Ishikawa (cell line): ENCODE results near the gene VWA8.

Experiments used
- CEBPB ChIP-seq: IDR thresholded peaks from 2 replicates; pipeline ENCODE4 v1.6.1; 2012
- CREB1 ChIP-seq: IDR thresholded peaks from 2 replicates; pipeline ENCODE4 v1.6.1; 2012; ENCODE audit warnings: low read depth
- EGR1 ChIP-seq: IDR thresholded peaks from 2 replicates; pipeline ENCODE4 v1.6.1; 2012
- EP300 ChIP-seq: IDR thresholded peaks from 2 replicates; pipeline ENCODE4 v1.6.1; 2012; ENCODE audit warnings: borderline replicate concordance
- FOXM1 ChIP-seq: IDR thresholded peaks from 2 replicates; pipeline ENCODE4 v1.6.1; 2012; ENCODE audit warnings: low read depth, borderline replicate concordance
- NFIC ChIP-seq: IDR thresholded peaks from 2 replicates; pipeline ENCODE4 v1.6.1; 2012
- RAD21 ChIP-seq: IDR thresholded peaks from 2 replicates; pipeline ENCODE4 v1.6.1; 2012; ENCODE audit warnings: low read depth
- REST ChIP-seq: IDR thresholded peaks from 2 replicates; pipeline ENCODE4 v1.6.1; 2012; ENCODE audit warnings: low read depth, mild to moderate bottlenecking
- TAF1 ChIP-seq: IDR thresholded peaks from 2 replicates; pipeline ENCODE4 v1.6.1; 2012; ENCODE audit warnings: low read depth, mild to moderate bottlenecking
- TCF12 ChIP-seq: IDR thresholded peaks from 2 replicates; pipeline ENCODE4 v1.6.1; 2012; ENCODE audit warnings: low read depth
- TEAD4 ChIP-seq: IDR thresholded peaks from 2 replicates; pipeline ENCODE4 v1.6.1; 2012
- YY1 ChIP-seq: IDR thresholded peaks from 2 replicates; pipeline ENCODE4 v1.6.1; 2012; ENCODE audit warnings: low read depth
- ZBTB7A ChIP-seq: IDR thresholded peaks from 2 replicates; pipeline ENCODE4 v1.6.1; 2012; ENCODE audit warnings: low read depth
- TF ChIP-seq, protein P1 (sequence below): IDR thresholded peaks from 2 replicates; pipeline ENCODE4 v1.6.1; 2012
- TF ChIP-seq, protein P2 (sequence below): IDR thresholded peaks from 2 replicates; pipeline ENCODE4 v1.6.1; 2012

The VWA8 gene

DNA sequence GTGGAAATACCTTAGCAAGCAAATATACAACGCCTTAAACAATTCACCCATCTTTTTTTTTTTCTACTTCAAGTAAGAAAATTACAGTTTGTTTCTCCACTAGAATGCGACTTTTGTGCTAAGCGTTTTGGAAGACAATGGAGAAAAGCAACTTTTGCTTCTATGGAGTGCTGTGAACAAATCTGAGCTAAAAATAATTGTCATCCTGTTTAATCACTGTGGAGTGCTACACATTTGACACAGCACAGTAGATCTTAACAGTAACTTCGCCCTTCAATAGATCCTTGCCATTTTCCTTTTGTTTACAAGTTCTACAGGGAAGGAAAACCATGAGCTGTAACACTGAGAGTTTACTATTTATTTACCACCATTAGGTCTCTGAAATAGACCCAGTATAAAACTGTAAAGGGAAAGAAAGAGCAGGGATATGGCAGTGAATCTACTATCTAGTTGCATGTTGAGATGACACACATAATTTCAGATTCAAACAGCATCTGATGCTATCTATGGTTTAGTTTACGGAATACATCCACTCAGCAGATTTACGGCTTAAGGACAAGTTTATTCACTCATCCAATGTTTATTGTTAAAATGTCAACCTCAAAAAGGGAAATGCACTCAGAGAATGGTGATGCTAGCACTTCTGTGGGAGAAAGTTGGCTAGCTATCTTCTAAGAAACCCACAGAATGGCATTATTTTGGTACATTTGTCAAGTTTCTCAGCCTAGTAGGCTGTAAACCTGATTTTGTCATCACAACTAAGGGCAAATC lies 175.3 kb downstream of the VWA8 start:
- no peak for TF ChIP-seq TAF1

GRCh38 chr13:41782086-41782485 lies 178.8 kb downstream of the VWA8 start:
- TF ChIP-seq TEAD4 (no peak), CREB1 (no peak), EGR1 (no peak), ZBTB7A (no peak), CEBPB (no peak), TAF1 (no peak), FOXM1 (no peak), REST (no peak), TCF12 (no peak), RAD21 (no peak), NFIC (no peak), EP300 (no peak), YY1 (no peak)
- TF ChIP-seq, protein P1, sequence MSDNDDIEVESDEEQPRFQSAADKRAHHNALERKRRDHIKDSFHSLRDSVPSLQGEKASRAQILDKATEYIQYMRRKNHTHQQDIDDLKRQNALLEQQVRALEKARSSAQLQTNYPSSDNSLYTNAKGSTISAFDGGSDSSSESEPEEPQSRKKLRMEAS = no peak
- TF ChIP-seq, protein P2, sequence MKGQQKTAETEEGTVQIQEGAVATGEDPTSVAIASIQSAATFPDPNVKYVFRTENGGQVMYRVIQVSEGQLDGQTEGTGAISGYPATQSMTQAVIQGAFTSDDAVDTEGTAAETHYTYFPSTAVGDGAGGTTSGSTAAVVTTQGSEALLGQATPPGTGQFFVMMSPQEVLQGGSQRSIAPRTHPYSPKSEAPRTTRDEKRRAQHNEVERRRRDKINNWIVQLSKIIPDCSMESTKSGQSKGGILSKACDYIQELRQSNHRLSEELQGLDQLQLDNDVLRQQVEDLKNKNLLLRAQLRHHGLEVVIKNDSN = no peak

DNA sequence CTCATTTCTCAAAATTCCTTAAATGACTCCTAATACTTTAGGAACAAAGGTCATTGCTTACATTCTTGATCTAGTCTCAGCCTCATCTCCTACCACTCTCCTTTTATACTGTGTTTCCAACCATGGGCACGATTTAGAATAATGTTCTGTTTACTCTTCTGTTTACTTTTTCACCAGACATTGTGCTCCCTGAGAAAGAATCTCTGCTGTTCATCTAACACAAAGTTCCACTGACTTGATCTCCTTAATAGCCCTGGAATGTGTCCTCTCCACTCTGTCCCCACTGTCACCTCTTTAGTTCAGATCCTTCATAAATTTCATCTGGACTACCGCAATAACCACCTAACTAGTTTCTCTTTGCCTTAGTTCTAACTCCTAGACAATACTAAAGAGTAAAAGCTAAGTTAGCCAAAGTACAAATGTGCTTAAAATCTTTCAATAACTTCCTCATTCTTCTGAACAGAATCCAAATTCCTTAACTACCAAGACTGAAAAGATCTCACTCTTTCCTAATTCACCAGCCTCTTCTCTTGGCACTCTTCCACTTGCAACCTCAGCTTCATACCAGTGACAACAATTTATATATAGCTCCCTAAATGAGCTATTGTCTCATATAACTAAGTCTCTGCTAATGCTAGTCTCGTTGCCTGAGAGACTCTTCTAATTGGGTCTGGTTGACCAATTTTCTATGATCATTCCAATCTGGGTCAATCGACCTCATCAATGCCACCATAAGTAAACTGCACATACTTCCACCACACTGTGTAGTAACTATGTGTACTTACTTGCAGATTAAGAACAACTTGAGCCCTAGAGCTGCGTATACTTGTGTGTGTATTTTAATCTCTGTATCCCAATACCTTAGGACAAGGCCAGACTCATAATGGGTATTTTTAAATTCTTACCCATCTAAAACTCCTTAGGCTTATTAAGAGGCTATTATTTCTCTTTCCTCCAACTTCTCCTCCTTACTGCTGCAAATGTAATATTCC lies 179.9 kb downstream of the VWA8 start:
- TF ChIP-seq, protein P2 = no peak
- TF ChIP-seq REST = no peak

DNA sequence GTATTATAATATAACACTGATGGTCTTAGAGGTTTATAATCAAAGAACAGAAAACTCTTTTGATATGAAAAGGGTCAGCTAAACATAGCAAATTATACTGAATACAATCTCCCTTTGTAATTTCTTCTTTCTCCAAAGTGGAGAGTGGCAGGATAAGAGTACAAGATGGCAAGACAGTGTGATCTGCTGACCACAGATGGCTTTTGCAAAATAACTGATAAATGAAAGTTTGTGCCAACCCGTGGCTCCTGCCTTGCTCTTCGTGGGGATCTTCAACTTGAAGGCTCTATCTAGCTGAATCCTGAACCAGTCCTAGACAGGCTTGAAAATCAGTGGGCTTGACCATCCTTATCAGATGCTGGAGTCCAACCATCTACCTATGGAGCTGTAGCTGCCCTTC lies 185.7 kb downstream of the VWA8 start:
- TF ChIP-seq TCF12 (no peak), RAD21 (no peak), REST (no peak), TEAD4 (no peak), TAF1 (no peak), YY1 (no peak), EP300 (no peak), FOXM1 (no peak), ZBTB7A (no peak), CEBPB (no peak), NFIC (no peak), EGR1 (no peak)
- TF ChIP-seq, protein P2 = no peak
- TF ChIP-seq, protein P1 = no peak
